NCI-H1694 (cell line): ENCODE measurements around the gene KY.

Experiments
- DNase-seq: peaks from one replicate; lab custom pipeline; 2025; lab: John Stamatoyannopoulos, UW

Gene KY

GRCh38 chr3:134644731-134645514 lies 5.9 kb downstream of the KY start:
- DNase-seq = no peak

GRCh38 chr3:134643150-134643675 lies 7.6 kb downstream of the KY start:
- DNase-seq = no peak

GRCh38 chr3:134642445-134643149 lies 8.2 kb downstream of the KY start:
- no peak for DNase-seq

GRCh38 chr3:134641671-134642300 lies 9.0 kb downstream of the KY start:
- DNase-seq = no peak

- DNase-seq = peak; percentile 5
Measured at GRCh38 chr3:134640872-134641470, 9.9 kb downstream of the KY start.

- DNase-seq = no peak
Measured at GRCh38 chr3:134640378-134640777, 10.4 kb downstream of the KY start.

GRCh38 chr3:134638385-134639030 lies 12.3 kb downstream of the KY start:
- no peak for DNase-seq

- no peak for DNase-seq
Measured at GRCh38 chr3:134636406-134636805, 14.4 kb downstream of the KY start.

GRCh38 chr3:134630506-134630905 lies 20.3 kb downstream of the KY start:
- DNase-seq = no peak

- DNase-seq = no peak
Measured at GRCh38 chr3:134628884-134629283, 21.9 kb downstream of the KY start.

GRCh38 chr3:134627831-134628230 lies 23.0 kb downstream of the KY start:
- no peak for DNase-seq

- no peak for DNase-seq
Measured at GRCh38 chr3:134625885-134626741, 24.7 kb downstream of the KY start.

- no peak for DNase-seq
Measured at GRCh38 chr3:134625462-134625861, 25.4 kb downstream of the KY start.

- DNase-seq = no peak
Measured at GRCh38 chr3:134624537-134625287, 26.1 kb downstream of the KY start.

GRCh38 chr3:134623615-134624245 lies 27.1 kb downstream of the KY start:
- no peak for DNase-seq

- no peak for DNase-seq
Measured at GRCh38 chr3:134622806-134623365, 27.9 kb downstream of the KY start.

- no peak for DNase-seq
Measured at GRCh38 chr3:134621854-134622253, 29.0 kb downstream of the KY start.

GRCh38 chr3:134620476-134621115 lies 30.2 kb downstream of the KY start:
- no peak for DNase-seq
